CD4-positive, alpha-beta T cell treated with Interleukin-17A for 4 hours (primary cell): ENCODE data around the gene FAM13A.

Experiments
- DNase-seq: peaks from one replicate; pipeline ENCODE4 v3.0.0-alpha.2; 2020; ENCODE audit warnings: mixed read lengths

FAM13A gene

DNA sequence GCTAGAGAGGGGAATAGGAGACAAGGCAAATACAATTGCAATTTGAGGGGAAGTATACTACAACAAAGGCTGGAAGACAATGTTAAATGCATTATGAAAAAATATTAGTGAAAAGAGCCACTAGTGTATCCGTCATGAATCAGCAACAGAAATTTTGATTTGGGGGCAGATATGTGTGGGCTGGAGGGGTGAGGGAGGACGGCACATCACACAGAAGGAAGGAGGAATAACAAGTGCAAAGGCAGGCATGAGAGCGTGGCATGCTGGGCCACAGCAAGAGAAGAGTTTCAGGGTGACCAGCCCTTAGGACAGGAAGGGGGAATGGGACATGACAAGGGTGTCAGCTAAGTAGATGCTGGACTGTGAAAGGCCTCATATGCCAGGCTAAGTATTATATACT lies 295.6 kb downstream of the FAM13A start:
- DNase-seq = no peak

DNA sequence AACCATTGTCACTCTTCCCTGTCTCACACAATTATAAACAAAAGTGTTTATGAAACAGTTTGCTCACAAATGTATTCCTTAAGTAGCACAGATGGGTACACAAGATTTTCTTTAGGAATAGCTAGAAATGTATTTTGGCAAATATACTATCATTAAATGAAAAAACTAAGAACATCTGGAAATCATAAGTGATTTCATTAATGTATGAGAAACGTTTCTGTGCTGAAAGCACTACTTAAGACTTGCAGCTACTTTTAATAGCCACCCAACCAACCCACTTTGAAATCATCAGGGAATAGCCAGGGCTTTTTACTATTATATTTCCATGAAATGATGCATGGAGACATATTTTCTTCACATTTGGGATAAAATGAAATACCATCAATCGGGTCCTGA lies 297.1 kb downstream of the FAM13A start:
- DNase-seq = no peak

DNA sequence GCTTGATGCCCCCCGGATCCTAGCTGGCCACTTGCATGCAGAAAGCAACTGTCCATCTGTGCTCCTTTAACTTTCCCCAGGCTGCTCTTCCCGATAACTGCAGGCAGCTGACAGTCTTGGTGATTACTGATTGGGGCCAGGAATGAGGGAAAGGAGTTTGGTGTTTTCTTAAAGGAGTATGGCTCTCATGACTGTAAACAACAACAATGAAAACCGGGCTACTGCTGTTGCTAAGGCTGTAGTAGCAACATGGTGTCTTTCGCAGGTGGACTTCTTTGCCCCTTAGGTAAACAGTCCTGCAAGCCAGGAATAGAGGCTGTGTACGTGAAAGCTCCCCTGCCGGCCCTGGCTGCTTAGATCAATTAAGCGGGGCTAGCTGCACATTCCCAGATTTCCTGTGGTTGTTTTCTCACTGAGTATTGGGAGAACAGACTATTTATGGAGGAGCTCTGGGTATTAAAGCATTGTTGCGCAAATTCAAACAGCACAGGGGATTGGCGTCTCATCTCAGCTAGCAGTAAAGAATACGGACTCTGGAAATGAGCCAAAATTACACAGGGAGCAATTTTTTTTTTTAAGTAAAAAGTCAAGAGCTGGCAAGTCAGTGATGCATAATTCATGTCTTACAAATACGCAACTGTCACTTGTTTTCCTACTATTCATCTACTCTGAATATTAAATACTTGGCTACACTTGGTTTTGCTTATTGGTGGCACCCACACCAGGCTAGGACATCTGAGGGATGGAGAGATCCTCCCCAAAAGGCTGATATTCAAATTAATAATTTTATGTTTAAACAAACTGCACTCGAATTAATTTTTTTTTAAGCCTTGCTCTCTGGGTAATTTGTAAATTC lies 297.7 kb downstream of the FAM13A start:
- no peak for DNase-seq

DNA sequence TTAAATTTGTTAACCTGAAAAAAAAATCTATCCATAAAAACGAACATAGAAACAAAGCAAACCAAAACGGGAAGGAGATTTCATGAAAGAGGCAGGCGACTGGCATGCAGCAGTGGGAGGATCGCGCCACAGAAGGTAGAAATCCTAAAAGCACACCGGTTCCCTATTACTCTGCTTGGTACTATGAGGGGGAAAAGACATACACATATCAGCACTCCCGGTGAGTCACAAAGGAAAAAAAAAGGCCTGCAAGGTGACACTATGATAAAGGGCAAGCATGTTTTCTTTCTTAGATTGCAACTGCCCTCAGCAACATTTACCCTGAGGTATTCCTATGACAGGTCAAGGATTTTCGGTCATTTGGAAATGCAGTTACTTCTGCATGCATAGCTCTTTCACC lies 298.7 kb downstream of the FAM13A start:
- DNase-seq = no peak

DNA sequence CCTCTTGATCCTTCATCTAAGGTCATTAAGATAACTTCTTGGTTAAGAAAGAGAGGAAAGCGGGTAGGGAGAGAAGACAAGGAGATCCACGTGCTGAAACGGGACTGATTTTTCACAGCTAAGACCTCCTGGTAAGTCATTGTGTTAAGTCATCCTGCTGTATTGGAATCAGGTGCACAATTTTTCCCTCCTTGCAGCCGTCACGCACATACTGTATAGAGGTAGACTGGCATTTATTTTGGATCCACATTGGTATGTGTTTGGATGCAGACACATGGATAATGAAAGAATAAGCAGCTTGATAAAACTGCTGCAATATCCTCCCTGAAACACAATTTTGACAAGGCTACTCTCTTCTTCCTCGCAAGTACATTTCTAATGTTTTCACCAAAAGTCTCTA lies 299.2 kb downstream of the FAM13A start:
- no peak for DNase-seq

DNA sequence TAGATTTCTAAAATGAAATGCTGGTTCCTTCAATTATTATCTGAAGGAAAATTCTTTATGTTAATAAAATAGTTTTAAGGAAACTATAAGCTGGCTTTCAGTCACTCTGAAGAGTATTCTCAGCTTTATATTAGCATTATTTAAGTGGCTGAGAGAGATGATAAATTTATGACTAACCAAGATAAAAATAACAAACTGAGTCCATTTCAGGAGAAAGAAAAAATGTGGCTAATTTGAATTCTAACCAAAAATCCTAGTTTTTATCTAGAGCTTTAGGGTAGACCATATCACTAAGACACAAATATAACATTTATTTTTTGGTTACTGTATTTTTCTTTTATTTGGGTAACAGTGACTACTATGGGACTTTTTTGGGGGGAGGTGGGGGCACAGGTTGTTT lies 299.9 kb downstream of the FAM13A start:
- no peak for DNase-seq

DNA sequence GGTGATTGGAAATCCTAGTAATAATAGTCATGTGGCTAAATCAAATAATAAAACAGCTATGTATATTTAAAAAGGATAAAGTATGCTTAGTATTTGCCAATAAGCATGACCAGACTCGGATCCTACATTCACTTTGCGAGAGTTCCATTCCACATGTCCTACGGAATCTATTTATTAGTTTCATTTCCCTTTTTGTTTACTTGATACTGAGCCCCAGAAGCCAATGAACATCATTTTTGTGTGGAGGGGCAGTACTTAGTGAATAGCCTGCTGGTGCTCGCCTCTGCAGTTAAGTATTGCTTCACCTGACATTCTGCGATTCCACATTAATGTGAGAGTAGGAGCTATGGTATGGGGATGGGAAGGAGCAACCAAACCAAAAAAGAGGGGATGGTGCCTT lies 300.8 kb downstream of the FAM13A start:
- DNase-seq = no peak

DNA sequence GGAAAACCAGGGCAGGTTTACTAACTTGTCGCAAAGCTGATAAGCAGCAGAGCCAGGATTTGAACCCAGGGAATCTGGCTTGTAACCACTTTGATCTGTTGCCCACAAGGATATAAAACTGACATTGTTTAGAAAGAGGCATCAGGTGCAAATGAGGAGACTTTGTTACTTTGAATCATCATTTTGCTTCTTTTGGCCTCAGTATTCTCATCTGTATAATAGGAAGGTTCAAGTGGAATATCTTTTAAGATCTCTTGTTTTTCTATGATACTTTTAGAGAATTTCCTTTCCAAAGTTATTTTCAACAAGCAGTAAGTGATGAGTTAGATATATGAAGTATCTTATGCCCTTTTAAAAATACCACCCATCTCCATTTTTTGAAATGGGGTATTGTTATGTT lies 301.5 kb downstream of the FAM13A start:
- DNase-seq = no peak

DNA sequence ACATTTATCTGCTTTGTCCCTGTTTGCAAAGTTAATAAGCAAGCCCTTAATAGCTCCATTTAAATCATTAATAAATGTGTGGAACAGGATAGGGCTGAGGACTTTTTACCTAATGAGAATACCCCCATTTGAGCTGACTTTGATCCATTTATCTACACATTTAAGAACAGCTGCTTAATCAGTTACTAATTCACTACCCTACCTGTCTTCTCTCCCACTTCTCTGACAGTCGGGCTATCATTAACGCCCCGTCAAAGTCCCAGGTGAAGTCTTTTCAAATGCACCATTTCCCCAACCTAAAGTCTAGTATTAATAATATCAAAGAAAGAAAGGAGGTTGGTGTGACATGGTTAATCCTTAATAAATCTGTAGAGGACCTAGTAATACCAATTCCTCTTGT lies 302.2 kb downstream of the FAM13A start:
- DNase-seq = no peak

DNA sequence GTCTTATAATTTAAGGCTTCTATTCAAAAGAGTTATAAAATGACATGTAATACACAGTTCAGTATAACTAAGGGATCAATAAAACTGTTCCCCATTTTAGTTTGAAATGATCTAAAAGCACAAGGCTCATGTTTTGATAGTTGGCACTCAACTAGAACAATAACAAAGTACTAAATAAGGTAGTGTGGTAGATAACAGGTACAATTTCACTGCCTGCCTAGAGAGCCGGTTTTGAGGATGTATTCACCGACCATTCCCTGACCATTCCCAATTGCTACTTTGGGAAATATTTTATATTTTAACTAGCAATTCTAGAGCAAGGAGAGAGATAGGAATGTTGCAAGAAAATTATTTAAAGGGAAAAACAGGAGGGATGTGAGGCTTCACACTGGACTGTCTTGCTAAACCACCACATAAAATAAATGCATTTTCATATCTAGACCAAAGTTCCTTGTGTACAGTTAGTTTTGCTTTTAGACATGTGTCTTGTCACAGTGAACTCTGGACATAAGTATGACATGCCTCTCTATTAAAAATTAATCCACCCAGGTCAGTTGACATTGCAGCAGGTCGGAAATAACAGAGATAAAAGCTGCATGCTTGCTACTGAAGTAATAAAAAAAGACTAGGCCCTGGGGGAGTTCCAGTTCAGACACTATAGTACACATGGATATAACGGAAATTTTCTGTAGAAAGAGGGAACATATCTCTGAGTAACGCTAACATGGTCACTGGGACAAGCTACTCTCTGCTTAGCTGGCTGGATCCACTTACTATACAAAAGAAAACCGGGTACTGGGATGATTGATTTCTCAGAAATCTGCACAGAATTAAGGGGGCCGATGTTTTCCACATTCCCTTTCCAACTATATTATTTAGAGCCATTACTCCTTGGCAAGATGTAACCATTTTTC lies 303.1 kb downstream of the FAM13A start:
- no peak for DNase-seq

DNA sequence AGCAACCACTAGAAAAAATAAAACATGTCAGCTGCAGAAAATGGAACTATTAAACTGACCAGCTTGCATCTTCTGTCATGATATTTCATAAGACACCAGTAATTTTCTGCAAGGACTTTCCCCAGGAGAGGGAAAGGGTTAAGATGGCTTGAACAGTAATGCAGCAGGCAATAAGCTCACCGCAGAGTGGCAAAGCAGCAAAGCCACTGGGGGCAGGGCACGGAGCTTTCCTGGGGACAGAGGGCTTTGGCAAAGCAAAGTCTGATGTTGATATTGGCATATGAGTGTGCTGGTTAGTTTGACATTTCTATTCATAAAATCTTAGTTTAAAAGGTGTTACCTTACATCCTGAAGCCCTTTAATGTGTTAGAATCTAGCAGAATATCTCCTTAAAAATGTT lies 304.2 kb downstream of the FAM13A start:
- DNase-seq = no peak

DNA sequence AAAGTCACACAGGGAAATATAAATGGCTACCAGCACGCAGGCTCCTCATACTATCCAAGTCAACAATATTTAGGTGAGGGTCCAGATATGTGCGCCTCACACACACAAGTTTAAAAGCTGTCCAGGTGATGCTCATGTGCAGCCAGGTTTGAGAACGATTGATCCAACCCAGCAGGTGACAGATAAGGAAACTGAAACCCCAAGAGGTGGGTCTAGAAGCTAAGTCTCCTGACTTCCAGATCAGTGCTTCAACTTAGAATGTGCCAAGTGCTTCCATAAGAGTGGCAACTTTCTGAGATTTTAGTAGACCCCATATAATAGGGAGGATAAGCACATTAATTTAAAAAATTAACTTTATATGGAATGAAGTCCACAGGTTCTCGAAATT lies 304.9 kb downstream of the FAM13A start:
- DNase-seq = no peak

DNA sequence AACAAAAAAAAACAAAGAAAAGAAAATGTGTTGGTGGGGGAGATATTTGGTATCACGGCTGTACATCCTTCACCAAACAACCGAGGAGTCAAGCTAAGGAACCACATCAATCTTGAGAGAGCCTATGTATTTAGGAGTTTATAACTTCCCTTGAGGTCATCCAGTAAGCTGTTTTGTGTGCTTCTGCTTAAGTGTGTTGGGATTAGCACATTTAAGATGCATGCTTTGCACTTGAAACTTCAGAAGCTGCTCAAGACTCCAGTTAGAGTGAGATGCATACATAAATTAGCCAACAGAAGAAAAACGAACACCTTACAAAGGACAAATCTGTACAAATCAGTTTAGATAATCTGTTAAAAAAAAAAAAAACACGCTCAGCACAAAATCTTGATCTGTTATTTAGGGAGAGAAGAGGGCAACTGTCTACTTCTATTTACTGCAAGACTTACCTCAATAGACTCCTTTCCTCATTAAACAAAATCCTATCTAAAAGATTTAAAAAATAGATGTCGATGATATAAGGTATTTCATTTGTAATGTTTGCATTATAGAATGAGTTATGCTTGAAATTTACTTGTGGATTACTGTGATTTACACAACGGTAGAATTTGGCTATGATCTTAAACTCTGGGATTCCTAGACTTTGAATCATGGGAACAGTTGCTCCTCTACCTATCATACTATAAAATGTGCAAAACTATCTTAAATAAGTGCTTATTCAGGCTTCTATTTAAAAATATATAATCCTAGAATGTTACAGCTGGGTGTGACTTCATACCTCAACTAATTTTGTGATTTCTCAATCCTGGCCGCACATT lies 305.5 kb downstream of the FAM13A start:
- DNase-seq = no peak

DNA sequence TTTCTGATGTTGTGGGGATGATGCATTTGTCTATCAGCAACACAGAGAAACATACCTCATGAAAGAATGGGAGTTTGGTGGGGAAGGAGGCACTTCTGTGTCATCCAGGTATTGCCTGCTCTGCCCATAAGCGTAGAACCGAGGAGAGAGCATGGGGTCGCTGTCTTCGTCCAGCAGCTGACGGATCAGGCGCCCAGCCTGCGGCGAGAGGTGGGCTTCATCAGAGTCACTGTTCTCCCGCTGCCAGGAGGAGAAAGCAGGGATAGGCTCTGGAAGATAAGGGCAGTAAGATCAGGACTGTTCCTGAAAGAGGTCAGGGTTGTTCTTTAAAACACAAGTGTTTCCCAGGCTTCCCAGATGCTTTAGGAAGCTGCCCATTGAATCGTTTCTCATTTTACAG lies 306.6 kb downstream of the FAM13A start:
- DNase-seq = no peak

DNA sequence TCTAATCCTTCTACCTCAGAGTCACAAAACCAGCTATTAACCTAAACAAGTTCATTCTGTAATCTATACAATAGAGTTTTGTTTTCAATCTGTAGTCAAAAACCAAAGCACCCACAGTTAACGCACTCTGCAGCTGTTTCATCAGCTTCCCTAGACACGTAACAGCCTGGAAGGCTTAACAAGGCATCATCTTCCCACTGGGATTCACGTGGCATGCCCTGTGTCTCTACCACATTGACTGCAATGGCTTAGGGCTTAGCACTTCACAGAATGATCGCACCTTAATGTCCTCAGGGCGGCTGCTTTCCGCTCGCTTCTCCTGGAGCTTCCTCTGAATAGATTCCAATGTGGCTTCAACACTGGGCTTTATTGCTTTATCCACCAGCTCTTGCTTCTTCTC lies 309.6 kb downstream of the FAM13A start:
- no peak for DNase-seq

DNA sequence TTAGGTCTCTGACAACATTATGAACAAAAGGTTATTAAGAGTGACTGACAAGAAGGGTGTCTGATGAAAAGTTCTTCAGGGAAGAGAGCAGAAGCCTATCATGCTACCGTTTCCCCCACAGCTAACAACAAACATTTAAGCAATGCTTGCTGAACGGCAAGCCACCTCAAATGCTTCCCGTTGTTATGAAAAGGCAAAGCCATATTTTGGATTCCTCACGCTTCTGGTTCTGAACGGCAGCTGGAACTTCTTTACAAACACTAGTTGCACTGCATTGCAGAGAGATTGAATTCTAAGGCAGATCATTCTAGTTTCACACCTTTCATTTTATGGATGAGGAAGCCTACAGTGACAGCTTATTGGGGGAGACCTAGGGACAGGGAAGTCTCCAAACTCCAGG lies 310.8 kb downstream of the FAM13A start:
- DNase-seq = no peak

DNA sequence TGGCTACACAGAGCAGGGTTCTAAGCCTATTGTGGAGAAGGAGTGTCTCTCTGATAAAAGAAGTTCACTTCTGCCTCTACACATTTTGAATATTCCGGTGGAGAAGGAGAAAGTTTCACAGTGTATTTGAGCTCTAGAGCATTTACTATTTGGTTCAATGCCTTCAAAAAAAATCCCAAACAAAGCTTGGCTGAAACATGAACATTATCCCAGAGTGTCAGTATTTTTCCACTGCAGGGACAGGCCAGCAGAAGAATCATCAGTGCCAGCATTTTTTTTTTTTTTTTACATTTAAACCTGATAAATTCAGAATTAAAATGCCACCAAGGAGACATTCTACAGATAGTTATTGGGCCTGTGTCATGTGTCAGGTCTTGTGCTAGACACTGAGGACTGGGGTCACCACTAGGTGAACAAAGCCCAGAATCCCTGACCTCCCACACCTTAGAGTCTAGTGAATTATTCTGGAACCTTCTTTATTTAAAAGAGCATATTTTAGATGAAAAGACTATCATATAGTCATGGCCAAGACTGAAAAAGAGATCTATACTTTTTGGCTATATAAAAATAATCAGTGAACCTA lies 311.3 kb downstream of the FAM13A start:
- DNase-seq = no peak

DNA sequence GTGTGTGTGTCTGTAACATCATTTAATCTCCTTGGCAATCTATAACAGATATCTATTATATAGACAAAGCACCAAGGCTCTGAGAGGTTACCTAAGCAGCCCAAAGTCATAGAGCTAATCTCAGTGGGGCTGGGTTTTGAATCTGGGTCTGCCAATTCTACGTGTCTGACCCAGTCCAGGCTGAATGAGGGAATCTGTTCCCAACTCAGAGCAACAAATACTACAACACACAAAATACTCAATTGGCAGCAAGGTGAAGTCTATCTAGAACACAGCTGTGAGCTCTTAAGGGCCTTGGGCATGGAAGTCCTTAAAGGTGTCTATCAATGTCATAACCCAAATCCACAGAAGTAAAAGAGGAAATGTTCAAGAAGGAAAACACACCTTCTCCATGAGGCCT lies 311.8 kb downstream of the FAM13A start:
- DNase-seq = no peak

DNA sequence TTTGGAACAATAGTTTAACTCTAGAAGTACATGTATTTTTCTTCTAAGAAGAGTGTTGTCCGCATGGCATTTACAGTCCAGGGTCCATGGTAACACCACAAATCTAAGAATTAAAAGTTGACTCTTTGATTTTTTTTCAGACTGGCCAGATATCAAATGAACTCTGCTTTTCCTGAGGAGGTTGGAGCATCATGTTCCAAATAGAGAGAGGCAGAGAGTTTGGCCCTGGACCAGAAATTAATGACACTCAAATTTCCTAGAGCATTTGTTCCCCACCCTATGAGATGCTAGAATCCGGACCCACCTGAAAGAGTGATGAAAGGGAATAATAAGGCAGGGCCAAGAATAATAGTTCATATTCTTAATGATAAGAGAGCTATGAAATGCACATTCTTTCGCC lies 312.4 kb downstream of the FAM13A start:
- no peak for DNase-seq

DNA sequence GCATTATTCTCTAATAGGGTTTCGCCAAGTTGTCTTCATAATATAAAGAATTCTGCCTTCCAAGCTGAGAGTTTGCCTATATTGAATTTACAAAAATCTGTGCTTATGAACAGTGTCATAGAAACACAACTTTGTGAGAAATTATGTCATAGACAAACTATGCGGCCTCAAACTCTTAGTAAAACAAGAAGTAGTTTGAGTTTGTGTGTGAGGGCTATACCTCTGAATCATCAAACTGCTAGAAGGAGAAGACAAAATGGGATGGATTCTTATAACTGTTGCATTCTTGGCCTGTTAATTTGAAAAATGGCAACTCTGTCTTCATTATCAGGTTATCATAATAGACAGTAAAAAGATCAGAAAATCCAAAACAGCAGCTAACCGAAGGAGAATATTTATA lies 313.3 kb downstream of the FAM13A start:
- no peak for DNase-seq

DNA sequence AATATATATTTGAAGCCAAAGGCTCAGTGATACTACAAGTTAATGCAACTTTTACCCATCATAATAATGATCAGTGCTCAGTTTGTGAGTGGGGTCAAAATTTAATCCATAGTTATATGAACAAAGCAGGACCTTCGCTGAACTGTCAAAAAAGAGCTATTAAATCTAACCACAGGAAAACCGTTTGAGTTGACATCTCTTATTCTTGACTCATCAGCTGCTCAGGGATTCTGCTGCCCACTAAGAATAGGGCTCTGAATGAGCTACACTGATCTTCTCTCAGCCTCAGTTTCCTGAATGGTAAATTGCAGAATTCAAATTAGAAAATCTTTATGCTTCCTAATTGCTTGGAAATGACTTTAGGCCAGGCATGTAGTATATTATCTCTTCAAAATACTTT lies 314.4 kb downstream of the FAM13A start:
- DNase-seq = no peak

DNA sequence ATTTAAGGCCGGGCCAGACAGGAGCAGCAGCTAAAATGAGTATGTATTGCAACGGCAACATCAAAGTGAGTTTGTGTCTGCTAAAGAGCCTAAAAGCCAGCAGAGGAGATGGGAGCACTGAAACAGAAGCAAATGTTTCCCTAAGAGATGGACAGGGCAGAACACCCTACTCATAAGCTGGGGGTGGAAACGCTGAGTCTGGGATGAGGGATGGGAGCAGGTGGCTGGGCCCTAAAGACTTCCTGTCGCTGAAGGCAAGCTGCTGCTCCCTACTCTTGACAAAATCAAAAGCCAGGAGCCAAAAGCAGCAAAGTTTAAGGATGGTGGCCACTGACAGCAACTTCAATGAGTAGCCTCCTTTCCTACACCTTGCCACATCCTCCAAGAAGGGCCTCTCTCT lies 318.8 kb downstream of the FAM13A start:
- DNase-seq = no peak
